IPS DF 4.7 (cell line): ENCODE measurements around the gene NTS.

Experiments
- DNase-seq: peaks from one replicate; pipeline ENCODE4 v3.0.0-alpha.2; 2013; ENCODE audit warnings: low spot score; ENCODE audit errors: extremely low read depth

NTS gene, protein sequence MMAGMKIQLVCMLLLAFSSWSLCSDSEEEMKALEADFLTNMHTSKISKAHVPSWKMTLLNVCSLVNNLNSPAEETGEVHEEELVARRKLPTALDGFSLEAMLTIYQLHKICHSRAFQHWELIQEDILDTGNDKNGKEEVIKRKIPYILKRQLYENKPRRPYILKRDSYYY

DNA sequence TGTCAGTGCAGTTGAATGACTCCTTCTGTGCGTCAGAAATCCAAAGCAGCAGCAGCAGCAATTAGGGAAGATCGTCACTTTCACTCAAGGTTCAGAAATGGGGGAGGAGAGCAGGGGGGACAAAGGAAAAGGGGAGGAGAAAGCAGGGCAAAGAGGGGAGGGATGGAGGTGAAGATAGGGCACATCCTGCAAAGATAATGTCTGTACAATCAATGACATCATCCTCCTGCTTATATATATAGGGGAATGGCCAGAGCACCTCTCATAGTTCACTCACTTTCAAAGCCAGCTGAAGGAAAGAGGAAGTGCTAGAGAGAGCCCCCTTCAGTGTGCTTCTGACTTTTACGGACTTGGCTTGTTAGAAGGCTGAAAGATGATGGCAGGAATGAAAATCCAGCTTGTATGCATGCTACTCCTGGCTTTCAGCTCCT is at the start of gene NTS:
Gene NTS, plus strand, starts transcription at position 265 of the 431 bp plus-strand sequence. Its CDS starts 109 bp downstream, at position 374.
- DNase-seq = no peak

DNA sequence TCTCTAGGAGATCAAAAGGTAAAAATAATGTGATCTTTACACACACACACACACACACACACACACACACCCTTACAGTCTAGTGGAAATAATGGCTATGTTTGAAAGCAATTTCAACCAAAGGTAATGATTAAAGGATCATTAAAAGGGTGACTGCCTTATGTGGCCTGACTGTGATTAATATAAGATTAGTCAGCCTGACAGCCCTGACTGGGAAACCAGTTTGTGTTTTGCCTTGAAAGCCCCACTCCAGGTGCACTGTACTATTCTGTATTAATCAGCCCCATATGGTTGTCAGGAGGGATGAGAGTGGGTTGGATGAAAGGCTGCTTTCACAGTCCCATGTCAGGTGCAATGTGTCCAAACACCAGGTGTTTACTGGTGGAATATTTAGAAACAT is 48.3 kb upstream of the NTS start:
- no peak for DNase-seq

DNA sequence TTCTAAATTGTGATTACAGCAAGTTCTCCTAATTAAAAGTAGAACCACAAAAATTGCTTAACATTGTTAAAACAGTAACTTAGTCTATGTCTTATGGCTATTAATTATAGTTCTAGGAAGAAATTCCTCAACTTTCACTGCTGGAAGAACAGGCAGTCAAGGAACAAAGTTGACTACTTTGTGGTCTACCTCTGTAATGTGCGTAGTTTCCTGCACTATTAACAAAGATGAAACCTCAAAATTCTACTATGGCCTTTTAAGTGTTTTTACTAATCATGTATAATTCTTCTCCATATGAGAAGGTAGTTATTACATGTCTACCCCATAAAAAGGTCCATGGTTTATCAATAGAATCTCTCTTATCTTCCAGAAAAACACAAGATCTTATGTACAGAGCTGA is 45.5 kb upstream of the NTS start:
- DNase-seq = no peak

DNA sequence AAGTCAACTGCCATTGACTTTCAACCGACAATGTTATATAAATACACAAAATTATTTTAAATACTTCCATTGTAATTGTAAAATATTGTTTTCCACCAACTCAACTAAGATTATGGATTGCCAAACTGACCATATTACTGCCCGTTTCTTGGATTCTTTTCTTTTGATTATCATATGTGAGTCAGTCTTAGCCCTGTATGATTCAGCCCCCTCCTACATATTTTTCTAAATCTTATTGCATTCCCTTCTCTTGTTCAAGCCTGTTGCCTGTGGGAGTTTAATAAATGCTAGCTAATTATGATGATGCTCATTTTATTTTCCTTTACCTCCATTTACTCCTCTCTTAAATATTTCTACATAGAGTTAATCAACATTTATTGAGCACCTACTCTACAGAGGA is 44.7 kb upstream of the NTS start:
- no peak for DNase-seq

DNA sequence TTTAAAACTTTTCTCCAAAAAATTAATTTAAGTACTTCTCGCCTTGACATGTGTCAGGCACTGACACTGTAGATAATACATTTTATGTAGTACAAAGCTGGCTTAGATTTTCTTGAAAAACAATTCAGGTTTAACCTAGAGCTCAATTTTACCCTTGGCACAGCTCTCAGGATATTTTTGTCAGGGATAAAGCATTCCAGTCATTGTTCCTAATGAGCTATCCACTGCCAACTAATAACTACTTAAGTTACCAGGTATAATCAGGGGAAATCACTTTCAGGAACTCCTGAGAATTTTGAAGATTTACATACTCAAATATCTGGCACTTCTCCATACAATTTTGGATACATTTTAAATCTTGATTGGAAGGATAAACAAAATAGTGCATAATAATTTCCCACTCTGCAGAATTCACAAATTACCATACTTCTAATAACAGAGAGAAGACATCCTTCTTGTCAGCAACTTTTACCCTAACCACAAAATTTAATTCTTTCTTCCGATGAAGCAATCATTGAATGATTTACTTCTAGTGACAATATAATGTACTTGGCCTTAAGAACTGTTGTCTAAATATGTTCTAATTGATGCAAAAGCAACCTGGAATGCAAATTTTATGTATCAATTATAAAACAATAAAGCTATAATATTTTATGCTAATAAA is 42.6 kb upstream of the NTS start:
- DNase-seq = no peak

DNA sequence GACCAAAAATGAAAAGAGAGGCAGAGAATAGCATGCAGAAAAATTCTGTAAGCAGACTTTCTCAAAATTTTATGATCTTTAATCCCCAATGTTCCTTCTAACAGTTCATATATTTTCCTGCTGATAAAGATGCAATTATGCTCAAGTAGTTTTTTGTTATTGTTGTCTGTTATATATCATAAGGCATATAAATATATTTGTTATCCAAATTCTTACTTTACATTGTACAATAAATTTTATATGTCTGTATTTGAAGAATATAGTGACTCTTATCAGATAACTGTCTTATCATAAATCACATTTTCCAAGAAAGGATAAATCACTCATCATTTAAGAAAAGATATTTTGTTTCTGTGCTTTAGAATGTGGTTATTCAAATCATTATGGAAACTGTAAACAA is 40.5 kb upstream of the NTS start:
- no peak for DNase-seq

DNA sequence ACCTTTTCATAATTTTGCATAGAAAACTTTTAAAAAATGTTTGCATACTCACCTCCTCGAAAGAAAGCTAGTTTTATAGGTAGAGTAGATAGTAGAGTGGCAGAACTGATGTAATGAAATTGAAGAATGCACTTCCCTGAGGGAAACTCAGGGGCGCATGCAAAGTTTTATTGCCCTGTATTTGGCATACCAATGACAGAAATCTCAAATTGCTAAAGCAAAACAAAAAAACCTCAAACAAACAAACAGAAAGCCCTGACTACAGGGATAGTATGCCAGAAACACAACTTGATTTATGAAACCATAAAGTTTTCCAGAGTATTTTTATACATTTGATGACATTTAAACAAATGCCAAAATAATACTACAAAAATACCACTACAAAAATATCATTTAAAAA is 39.7 kb upstream of the NTS start:
- DNase-seq = no peak

DNA sequence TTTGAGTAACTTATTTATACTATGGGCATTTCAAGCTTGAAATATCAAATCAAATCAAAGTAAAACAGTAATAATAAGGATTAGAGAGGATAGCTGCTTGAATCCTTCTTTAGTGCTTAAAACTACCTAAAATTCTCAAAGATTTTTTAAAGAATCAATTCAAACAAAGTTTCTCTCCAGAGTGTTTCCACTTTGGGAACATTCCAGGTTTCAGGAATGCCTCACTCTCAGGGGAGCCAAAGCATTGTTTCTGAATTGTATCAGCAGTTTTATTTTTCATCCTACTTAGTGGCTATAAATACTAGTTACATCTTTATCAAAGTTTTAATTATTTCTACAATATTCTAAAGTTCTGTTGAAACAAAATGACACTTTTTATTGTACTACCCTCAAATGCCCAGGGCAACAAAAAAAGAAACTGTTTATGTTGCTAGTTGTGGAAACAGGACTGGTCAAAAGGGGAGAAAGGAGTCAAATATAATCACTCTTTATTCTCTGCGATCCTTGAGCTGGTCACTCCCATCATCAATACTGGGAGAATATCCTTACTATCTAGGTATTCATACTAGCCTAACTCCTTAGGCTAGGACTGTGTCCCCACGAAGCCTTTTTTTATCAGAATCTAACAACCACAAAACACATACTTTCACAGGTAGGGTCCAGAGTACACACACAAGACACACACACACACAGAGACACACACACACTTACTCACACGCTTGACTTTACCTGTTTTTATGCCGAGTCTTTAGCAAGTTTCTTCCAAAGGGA is 38.5 kb upstream of the NTS start:
- no peak for DNase-seq

DNA sequence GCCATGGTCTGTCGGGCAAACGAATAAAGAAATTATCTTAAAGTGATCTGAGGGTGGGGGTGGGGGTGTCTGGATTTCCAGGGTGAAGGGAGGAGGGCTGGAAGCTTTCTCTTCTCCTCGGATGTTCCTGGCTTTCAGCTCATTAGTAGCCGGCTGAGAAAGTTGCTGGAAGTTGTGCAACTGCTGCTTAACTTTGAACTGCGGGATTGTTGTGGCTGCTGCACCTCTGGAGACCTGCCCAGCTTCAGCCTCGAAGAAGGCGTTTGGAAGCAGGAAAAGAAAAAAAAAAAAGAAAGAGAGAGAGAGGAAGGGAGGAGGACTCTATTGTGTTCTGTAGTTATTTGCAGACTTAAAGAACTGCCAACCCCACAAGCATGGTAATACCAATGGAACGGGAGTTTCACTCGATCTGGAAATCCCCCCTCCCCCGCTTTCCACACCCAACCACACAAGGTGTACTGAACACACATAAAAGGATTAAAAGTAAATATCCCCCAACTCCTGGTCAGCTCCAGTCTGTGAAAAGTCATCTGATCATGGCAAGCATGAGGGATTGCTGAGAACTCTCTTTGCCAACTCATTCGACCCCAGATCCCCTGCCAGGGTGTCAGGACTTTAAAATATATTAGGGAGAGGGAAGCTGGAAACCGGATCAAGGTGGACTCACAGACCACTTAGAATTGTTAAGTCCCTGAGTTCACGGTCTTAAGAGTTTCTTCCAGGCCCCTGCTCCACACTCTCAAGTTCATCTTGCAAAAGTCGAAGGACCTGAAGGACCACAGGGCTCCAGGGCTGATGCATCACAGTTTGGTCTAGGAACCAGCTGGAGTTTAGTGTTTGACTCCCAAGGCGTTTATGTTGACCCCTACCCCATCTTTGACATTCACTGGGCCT is 37.7 kb upstream of the NTS start, which contains the start of gene RASSF9:
Gene RASSF9, minus strand, starts transcription at position 213 of the 894 bp plus-strand sequence. Its CDS starts 208 bp downstream, at position 5.
- no peak for DNase-seq

DNA sequence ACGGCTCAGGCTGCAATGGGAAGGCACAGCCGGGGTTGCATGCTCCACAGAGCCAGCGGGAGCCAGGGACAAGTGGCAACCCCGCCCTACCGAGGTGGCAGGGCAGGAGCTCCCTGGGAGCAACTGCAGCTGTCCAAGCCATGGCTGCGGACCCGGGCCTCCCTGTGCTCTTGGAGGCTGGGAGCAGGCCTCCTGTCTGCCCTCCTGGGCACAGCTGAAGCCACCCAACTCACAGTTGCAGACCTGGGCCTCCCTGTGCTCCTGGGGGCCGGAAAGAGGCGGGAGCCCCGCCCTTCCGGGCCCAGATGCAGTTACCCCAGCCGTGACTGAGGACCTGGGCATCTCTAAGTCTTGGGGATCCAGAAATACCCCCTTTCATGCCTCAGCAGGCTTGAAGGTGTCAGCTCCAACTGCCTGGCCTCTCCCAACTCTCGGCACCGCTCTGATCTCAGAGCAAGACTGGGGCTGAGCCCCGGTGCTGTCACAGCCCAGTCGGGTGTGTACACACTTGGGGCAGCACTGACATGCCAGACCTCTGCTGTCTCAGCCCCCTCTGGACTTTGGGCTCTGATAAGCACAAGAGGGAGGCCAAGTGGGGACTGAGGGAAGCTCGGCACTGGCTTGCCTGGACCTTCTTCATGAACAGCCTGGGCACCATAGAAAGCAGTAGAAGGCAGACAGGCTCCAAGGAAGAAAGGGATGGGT is 30.3 kb upstream of the NTS start:
- no peak for DNase-seq

DNA sequence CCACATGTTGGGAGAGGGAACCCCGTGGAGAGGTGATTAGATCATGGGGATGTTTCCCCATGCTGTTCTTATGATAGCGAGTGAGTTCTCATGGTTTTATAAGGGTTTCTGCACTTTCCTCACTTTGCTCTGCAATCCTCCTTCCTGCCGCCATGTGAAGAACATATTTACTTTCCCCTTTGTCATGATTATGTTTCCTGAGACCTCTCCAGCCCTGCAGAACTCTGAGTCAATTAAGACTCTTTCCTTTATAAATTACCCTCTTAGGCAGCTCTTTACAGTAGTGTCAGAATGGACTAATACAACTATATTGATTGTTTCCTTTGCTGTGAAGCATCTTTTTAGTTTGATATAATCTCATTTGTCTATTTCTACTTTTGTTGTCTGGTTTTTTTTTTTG is 24.8 kb upstream of the NTS start:
- DNase-seq = no peak

DNA sequence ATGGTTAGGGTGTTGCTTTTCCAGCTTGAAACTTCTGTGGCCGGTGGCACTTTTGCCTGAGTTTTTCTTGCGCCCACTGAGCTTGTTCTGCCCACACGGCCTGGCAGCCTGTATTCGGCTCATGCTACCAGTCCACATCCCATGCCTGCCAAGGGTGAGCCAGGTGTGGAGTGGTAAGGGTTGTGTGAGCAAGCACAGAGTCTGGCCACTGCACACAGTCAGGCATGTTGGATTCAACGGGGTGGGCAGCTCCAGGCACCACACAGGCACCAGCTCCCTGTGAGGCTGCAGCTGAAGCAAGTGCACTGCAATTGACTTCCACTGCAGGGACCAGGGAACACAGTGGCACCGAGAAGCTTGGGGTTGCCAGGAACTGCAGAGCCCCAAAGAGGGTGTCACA is 18.8 kb upstream of the NTS start:
- no peak for DNase-seq

DNA sequence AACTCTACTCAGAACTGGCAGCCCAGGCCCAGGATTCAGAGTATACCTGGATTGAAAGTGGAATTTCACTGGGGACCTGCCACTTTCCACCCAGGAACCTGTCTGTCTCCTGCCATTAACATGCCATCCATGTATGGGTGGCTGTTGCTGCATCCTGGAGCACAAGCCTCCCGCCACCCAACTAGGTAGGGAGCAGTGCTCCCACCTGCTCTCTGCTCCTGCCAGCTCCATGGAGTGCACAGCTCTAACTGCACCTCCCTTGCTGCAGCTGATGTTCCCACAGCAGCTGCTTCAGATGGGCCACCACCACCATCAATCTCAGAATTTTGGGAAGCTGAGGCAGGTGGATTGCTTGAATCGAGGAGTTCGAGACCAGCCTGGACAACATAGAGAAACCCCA is 17.1 kb upstream of the NTS start:
- no peak for DNase-seq

DNA sequence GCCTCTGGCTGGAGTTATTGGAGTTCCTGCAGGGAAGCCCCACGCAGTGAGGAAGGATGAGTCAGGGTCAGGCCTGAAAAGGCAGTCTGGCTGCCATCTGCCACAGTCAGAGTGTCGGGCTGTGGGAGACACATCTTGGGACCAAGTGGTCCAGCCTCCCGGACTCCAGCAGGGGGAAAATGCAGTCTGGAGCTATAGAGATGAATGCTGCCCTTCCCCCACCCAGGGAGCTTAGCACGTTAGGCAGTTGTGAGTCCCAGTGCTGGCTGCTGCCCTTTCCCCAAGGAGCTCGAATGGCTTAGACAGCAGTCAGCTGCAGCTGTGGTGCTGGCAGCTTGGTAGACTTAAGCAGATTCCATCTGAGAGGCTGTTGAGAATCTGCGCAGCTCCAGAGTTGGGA is 8.2 kb upstream of the NTS start:
- no peak for DNase-seq

DNA sequence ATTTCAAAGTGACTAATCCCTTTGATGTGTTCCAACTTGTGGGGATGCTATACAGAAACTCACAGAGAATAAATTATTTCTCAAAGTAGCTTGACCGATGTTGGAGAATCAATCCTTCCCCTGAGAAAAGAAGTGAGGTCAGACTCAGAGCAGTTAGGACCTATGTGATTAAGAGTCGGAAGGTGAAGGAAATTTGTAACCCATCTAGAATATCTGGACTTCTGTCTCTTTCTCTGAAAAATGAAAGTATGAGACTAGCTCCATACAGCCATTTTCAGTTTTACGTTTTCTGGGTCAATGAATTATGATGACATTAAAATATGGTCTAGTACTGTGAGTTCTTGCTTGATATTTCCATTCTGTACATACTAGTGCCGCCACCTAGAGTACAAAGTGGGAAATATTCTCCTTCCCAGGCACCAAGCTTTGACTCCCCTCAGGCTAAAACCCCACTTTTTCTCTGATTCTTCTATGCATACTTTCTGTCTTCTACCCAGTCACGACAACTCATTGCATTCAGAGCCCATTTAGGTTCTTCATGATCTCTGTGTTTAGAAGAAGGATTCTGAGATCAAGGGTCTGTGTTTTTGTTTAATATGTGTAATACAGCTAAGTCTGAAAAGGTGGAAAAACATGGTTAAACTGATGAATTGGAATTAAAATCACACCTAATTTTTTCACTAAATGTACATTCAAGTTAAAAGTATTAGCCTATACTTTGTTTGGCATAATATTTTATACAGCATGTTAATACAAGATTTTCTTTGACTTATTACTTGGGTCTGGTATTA is 6.9 kb upstream of the NTS start:
- no peak for DNase-seq

DNA sequence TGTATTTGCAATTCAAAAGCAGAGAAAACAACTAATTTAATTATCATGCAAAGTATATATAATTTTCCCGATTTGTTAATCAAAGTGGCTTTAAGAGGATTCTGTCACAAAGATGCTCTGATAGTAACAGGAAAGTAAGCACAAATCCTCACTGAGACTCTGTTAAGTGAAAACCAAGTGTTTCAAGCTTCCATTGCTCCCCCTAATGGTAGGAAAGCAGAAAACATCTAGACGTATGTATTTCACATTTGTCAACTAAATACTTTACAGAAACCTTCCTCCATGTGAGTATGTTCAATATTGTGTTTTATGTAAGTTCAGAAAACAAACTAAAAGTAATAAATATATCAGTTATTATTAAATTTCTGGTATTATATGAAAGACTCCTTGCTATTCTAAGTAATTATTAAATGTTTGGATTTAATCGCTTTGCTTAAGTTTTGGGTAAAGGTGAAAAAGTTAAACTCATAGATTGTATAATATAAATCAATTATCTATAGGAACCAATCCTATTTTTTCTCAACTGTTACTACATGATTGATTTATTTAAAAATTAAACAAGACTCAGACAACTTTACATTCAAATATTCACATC is 1.5 kb upstream of the NTS start:
- DNase-seq = no peak

DNA sequence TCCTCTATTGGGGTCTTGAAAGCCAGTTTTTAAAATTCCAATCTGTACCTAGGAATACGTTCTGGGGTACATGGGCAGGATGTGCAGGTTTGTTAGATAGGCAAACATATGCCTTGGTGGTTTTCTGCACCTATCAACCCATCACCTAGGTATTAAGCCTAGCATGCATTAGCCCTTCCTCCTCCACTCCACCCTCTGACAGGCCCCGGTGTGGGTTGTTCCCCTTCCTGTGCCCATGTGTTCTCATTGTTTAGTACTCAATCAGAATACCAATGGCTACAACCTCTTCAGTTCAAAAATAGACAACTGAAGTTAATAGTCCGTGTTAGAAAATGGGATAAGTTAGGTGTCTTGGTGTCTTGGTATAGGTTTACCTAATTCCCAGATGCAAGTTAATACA is 3.4 kb downstream of the NTS start:
- DNase-seq = no peak

DNA sequence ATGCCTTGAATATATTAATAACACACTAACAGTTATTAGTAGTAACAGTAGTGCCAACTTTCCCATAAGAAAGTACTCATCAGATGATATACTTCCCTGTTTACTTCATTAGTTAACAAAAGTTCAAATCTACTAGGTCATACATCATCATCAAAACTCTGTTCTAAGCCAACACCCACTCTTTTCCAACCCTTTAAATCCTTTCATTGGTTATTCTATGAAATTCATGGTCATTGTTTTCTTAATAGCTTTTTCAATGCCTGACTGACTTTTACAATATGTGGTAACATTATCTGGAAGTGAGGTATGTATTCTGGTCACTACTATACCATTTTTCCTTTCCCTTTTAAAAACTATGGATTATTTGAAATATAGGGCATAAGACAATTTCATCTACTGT is 9.7 kb downstream of the NTS start:
- DNase-seq = no peak

DNA sequence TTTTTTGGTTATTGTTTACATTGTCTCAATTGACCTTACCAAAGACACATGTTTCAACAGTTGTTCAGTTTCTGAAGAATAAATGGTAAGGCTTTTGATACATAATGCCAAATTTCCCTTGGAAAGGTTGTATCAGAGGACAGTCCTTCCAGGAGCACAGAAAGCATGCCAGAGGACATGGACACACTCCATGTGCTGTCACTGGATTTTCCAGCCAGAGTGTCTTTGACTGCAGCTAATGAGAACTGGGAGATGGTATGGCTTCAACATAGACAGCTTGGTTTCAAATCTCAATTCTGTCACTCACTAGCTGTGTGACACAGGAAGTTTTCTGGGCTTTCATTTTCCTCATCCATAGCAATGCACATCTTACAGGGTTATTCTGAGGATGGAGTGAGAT is 20.6 kb downstream of the NTS start:
- no peak for DNase-seq
